Kidney (tissue), 14 donors: ENCODE results near the gene TMEM144. TPM values are rescaled to one million over a fixed set of nuclear protein-coding genes. Genes with fewer than 3 reads are reported as not detected.
"Not testable (repeated sequence)": the region's sequence is repeated elsewhere in the genome, so short reads cannot be mapped to it uniquely, and the experiment has no call there.

ENCODE experiments used
- DNase-seq, 5 donors: peaks; one replicate each; pipeline ENCODE4 v3.0.0-alpha.2; 2013 to 2020
- FAIRE-seq: peaks from 2 replicates; lab custom pipeline; 2012; peaks lifted over from hg19 to GRCh38; lab: Jason Lieb, UNC
- H3K27ac ChIP-seq, 2 donors: one replicate each; pipeline ENCODE4 v1.7.0; 2013; ENCODE audit warnings: low read depth in 2 of 2, low read length in 2 of 2, inconsistent platforms in 1 of 2
- H3K27me3 ChIP-seq: one replicate; pipeline ENCODE4 v1.7.1; 2013; ENCODE audit warnings: low read length, inconsistent platforms; ENCODE audit not compliant: control insufficient read depth, insufficient read depth
- H3K36me3 ChIP-seq, 3 donors: one replicate each; pipeline versions ENCODE4 v1.7.0 to v1.7.1; 2013; ENCODE audit warnings: low read length in 3 of 3, control low read depth in 1 of 3, inconsistent platforms in 1 of 3; ENCODE audit not compliant: insufficient read depth in 3 of 3, control insufficient read depth in 2 of 3
- H3K4me1 ChIP-seq, 3 donors: one replicate each; pipeline versions ENCODE4 v1.7.0 to v1.7.1; 2013; ENCODE audit warnings: low read length in 3 of 3, inconsistent platforms in 1 of 3, low read depth in 1 of 3; ENCODE audit not compliant: control insufficient read depth in 2 of 3, insufficient read depth in 2 of 3
- H3K4me3 ChIP-seq, 3 donors: one replicate each; pipeline versions ENCODE4 v1.7.0 to v1.8.1; 2013; ENCODE audit warnings: low read length in 3 of 3, control low read depth in 1 of 3, inconsistent platforms in 1 of 3
- H3K9ac ChIP-seq, 3 donors: one replicate each; pipeline versions ENCODE4 v1.7.0 to v1.7.1; 2013; ENCODE audit warnings: low read length in 3 of 3, control low read depth in 1 of 3, inconsistent platforms in 1 of 3
- H3K9me3 ChIP-seq, 3 donors: one replicate each; pipeline versions ENCODE4 v1.7.0 to v1.7.1; 2013; ENCODE audit warnings: low read length in 3 of 3, control low read depth in 1 of 3, inconsistent platforms in 1 of 3; ENCODE audit not compliant: control insufficient read depth in 2 of 3, insufficient read depth in 1 of 3
- CTCF ChIP-seq: IDR thresholded peaks from 3 replicates; pipeline ENCODE4 v1.5.1; 2012; ENCODE audit warnings: mild to moderate bottlenecking, moderate library complexity, borderline replicate concordance; ENCODE audit not compliant: insufficient read depth; ENCODE audit errors: extremely low read depth
- intact Hi-C: fragments of 100-400 bp; cut with DNase I; formaldehyde crosslinking; loops from one replicate; pipeline ENCODE4 v1.11.1; 2022
- polyA plus RNA-seq: library from polyadenylated mRNA; stranded (reverse); fragments of 350-450 nt; fragmentation: Illumina TruSeq; extraction: RNeasy Lipid Tissue Mini Kit (QIAGEN cat#74804); gene quantifications from one replicate; pipeline ENCODE4 v1.2.3, GENCODE V29; 2014; ENCODE audit warnings: low read depth, low replicate concordance; ENCODE audit not compliant: insufficient read depth
- total RNA-seq: library from RNA; stranded (reverse); fragmentation: NEBNext Ultra II Directional; extraction: Animal tissue kit (Norgen Biotek cat#: 25700); gene quantifications from one replicate; pipeline ENCODE4 v1.2.1, GENCODE V29; 2021
- donor health status: control.
- donor health status: control.
- donor health status: control.
- donor health status: control.
- donor health status: control.
- donor health status: DM: yes; HTN: yes; CAD: no.
- donor health status: Normal renal cell carcinoma (clear cell type).

Gene TMEM144
- total and polyA plus RNA-seq, 2 donors from 2014 or later = 3.3 to 9.8 TPM

DNA sequence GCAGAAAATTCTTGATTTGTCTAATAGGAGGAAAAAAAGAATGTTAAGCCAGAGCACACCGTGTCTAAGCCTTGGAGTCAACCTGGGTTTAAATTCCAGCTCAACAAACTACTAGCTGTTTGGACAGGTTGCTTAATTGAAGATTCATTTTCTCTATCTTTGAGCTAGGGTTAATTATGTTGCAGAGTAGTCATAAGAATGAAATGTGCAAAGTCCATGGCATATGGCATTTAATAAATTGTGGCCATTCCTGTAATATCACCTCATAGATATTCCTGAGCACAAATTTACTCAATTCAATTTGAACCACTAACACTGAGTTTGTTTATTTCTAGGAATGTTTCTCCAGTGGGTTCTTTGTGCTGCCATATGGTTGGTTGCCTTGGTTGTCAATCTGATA lies 4.6 kb downstream of the TMEM144 start:
- no peak for TF ChIP-seq CTCF
- no peaks in the 10 kb centered on the region for H3K9me3 ChIP-seq
- H3K4me1 ChIP-seq = peaks cover 2 to 6% (median 5%) of the 10 kb centered on the region in 3 donors
- no peak overlapping the region for H3K4me3 ChIP-seq
- intact Hi-C loops = no loop called here
- H3K9ac ChIP-seq = no peak overlapping the region
- no peaks in the 10 kb centered on the region for H3K36me3 ChIP-seq
- DNase-seq = no peak
- no peak for FAIRE-seq
- H3K27me3 ChIP-seq = no peaks in the 10 kb centered on the region
- no peak overlapping the region for H3K27ac ChIP-seq

- no peak overlapping the region for H3K27ac ChIP-seq
- H3K36me3 ChIP-seq = no peaks in the 10 kb centered on the region
- H3K27me3 ChIP-seq = no peaks in the 10 kb centered on the region
- H3K9me3 ChIP-seq = no peaks in the 10 kb centered on the region
- no peak overlapping the region for H3K4me3 ChIP-seq
- no peak overlapping the region for H3K9ac ChIP-seq
- intact Hi-C loops = no loop called here
- FAIRE-seq (no peak), DNase-seq (no peak)
- H3K4me1 ChIP-seq = no peaks in the 10 kb centered on the region
- TF ChIP-seq CTCF = no peak
These were observed 7.5 kb downstream of the TMEM144 start for GRCh38 chr4:158217763-158218162.

- no peak for FAIRE-seq
- intact Hi-C loops = no loop called here
- no peak for TF ChIP-seq CTCF
These were observed 9.3 kb downstream of the TMEM144 start for GRCh38 chr4:158219623-158220022.

DNA sequence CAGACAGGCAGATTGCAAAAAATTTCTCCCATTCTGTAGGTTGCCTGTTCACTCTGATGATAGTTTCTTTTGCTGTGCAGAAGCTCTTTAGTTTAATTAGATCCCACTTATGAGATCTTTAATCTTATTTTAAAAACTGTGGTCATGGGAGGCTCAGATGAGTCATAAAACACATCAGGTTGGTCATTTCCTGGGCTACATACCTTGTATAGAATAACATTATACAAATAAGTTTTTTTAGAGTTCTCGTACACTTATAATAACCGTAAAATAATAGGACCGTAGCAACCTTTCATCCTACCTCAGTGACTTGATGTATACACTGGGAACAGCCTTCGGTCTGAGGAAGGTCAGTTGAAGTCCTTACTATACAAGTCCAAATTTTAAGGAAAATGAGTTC lies 14.0 kb downstream of the TMEM144 start:
- H3K9ac ChIP-seq, intact Hi-C loops, H3K36me3 ChIP-seq, H3K9me3 ChIP-seq, FAIRE-seq, H3K27me3 ChIP-seq, H3K4me3 ChIP-seq, H3K4me1 ChIP-seq, DNase-seq, H3K27ac ChIP-seq: not testable (repeated sequence)

More at GRCh38 chr4:158219623-158220022, 9.3 kb downstream of the TMEM144 start:
- Histone ChIP-seq H3K27ac (no peak overlapping the region), H3K36me3 (no peaks in the 10 kb centered on the region), H3K27me3 (no peaks in the 10 kb centered on the region), H3K4me1 (no peaks in the 10 kb centered on the region), H3K9me3 (no peaks in the 10 kb centered on the region), H3K9ac (no peak overlapping the region), H3K4me3 (no peak overlapping the region)
- no peak for DNase-seq

- H3K4me3 ChIP-seq, H3K27me3 ChIP-seq, H3K9ac ChIP-seq, DNase-seq, FAIRE-seq, H3K36me3 ChIP-seq, intact Hi-C loops, H3K9me3 ChIP-seq, H3K4me1 ChIP-seq, H3K27ac ChIP-seq: not testable (repeated sequence)
These were observed 14.7 kb downstream of the TMEM144 start for GRCh38 chr4:158224999-158225398.

DNA sequence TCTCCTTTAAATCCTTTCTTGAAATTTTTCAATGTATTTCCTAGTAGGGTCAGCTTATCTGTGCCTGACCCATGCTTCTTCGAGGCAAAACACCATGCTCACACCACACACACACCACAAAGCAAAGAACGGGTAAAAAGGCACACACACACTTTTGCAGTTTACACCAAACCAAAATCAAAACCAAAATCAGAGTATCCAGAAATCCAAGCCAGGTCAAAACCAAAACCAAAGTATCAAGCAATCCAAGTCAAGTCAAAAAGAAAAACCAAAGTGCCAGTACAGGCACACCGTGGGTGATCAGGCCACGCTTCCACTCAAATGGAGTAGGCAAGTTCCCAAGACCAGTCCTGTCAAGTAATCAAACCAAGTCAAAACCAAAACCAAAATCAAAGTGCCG lies 17.6 kb downstream of the TMEM144 start:
- H3K9me3 ChIP-seq, H3K27ac ChIP-seq, H3K4me3 ChIP-seq, intact Hi-C loops, H3K9ac ChIP-seq, H3K27me3 ChIP-seq, H3K36me3 ChIP-seq, H3K4me1 ChIP-seq, FAIRE-seq, DNase-seq: not testable (repeated sequence)
